ENCODE results near the gene DNAH17. TPM values are rescaled to one million over a fixed set of nuclear protein-coding genes. Genes with fewer than 3 reads are reported as not detected.

DNAH17 gene
- total and polyA plus RNA-seq, 2 donors (not counting 3 experiments of a cell fraction or from before 2014, with no cell fraction given), result not detected

DNA sequence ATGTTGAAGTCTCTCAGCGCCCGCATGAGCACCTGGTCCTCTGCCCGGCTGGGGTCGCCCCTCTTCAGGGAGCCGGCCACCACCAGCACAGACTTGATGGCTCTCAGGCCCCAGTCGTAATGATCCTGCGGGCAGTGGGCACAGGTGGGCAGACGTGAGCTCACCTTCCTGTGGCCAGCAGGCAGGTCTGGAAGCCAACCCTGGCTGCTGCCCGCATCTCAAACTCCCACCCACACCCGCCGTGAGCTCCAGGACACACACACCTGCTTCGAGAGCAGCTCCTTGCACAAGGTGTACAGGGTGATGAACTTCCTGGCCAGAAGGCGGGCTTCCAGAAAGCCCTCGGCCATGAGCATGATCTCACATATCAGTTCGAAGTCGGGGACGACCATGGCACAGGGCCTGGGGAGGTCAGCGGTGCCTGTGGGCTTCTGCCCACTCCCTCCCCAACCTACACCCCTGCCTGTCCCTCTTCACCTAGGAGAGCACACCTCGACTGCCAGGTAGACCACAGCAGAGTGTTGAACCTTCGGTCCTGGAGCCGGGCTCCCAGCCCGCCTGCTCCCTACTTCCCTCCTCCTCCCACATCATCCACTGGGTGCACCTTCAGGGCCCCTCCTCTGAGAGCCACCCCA, 82.4 kb downstream of the DNAH17 start:
- no peaks in the 10 kb centered on the region for H3K36me3 ChIP-seq (ENCODE audit: control insufficient read depth in 2 of 2, extremely low read depth in 1 of 2, insufficient read depth in 2 of 2, low read length in 2 of 2)
- ChIA-PET CTCF (interaction anchor here (1.4 to 3.7 kb wide), 2 partner anchors 213 to 251 kb away, joined by 5 to 27 read pairs; no protein-coding TSS in a partner anchor), POLR2A (no interaction called here)
- DNase-seq (ENCODE audit: low read depth, low spot score), result no peak
- no peaks in the 10 kb centered on the region for H3K79me2 ChIP-seq (ENCODE audit: control insufficient read depth, insufficient read depth, low read length)
- no TSS peak for BruUV-seq (replicated peaks)
- H4K20me1 ChIP-seq (replicated peaks; ENCODE audit: control insufficient read depth, extremely low read depth, insufficient read depth, low read length), result no peaks in the 10 kb centered on the region
- H3K4me3 ChIP-seq (replicated peaks in 1 of 3; ENCODE audit: insufficient read depth in 1 of 3, low read depth in 1 of 3, low read length in 3 of 3), result no peak overlapping the region
- H2AFZ ChIP-seq (ENCODE audit: low read depth, low read length), result no peak overlapping the region
- H3K9me1 ChIP-seq (replicated peaks; ENCODE audit: control insufficient read depth, extremely low read depth, insufficient read depth, low read length), result no peaks in the 10 kb centered on the region
- intact Hi-C loops (cut with micrococcal nuclease), result loop anchor here (5.0 kb wide), 2 partner anchors 97 to 112 kb away; no protein-coding TSS in a partner anchor
- no peak overlapping the region for H3K4me2 ChIP-seq (ENCODE audit: insufficient read depth, low read length)
- TF ChIP-seq JUN (IDR thresholded peaks at IDR 0.05; ENCODE audit: borderline replicate concordance, insufficient read depth, insufficient read length, low read depth), result no peak
- FAIRE-seq, result no peak
- H3K27me3 ChIP-seq (ENCODE audit: control insufficient read depth in 2 of 2, insufficient read depth in 2 of 2, low read length in 2 of 2), result no peaks in the 10 kb centered on the region
- H3K9me3 ChIP-seq (replicated peaks; ENCODE audit: control insufficient read depth, insufficient read depth, low read length), result no peaks in the 10 kb centered on the region
- H3K27ac ChIP-seq (ENCODE audit: insufficient read depth, low read depth, low read length), result no peak overlapping the region
- dilution Hi-C loops (cut with MboI; ENCODE audit: extremely low pct_ligation_motif_present, low sequenced_read_pairs), result loop anchor here (25.0 kb wide), 1 partner anchor 142 kb away; no protein-coding TSS in a partner anchor
- no peak overlapping the region for H3K9ac ChIP-seq (replicated peaks; ENCODE audit: extremely low read depth, insufficient read depth, low read length)
- H3K4me1 ChIP-seq (ENCODE audit: control insufficient read depth, extremely low read depth, insufficient read depth, low read length), result no peaks in the 10 kb centered on the region

DNA sequence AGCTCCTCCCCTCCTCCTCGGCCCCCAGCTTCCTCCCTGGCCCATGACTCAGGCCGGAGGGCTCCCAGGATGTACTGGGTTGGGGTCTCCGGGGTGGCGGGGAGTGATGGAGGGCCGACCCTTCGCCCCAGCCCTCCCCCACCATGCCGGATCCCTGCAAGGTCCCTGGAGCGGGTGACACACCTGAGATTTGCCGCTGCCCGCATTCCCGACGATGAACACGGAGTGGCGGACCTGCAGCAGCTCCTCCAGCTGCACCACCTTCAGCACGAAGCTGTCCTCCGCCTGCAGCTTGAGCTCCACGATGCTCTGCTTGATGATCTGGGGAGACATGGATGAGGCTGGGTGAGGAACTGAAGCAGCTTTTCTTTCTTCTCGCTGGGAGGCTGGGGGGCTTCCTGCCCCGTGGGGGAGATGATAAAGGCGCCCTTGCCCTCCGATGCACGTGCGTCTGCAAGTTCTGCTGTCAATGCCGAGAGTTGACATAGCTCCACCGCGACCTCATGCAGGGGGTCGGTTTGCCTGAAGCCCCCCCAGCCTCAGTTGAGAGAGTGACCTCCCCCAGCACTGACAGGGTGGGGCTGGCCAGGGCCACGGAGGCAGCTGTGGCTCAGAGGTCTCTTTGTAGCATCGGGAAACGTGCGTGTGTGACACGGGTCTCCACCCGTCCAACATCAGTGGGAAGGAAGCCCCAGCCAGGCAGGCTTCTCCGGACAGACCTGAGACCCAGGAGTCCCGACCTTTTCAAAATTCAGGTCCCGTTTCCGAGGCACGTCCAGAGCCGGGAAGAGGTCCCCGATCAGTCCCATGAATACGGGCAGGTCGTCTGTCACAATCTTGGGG, 83.1 kb downstream of the DNAH17 start:
- H2AFZ ChIP-seq (ENCODE audit: low read depth, low read length), result no peak overlapping the region
- no TSS peak for BruUV-seq (replicated peaks)
- intact Hi-C loops (cut with micrococcal nuclease) (no loop called here), dilution Hi-C loops (cut with MboI; ENCODE audit: extremely low pct_ligation_motif_present, low sequenced_read_pairs) (loop anchor here (25.0 kb wide), 1 partner anchor 143 kb away; no protein-coding TSS in a partner anchor)
- ChIA-PET POLR2A (no interaction called here), CTCF (interaction anchor here (0.7 to 3.7 kb wide), 6 partner anchors 15 to 252 kb away, joined by 3 to 27 read pairs (median 4); no protein-coding TSS in a partner anchor)
- no peaks in the 10 kb centered on the region for H3K27me3 ChIP-seq (ENCODE audit: control insufficient read depth in 2 of 2, insufficient read depth in 2 of 2, low read length in 2 of 2)
- DNase-seq (ENCODE audit: low read depth, low spot score), result no peak
- no peaks in the 10 kb centered on the region for H4K20me1 ChIP-seq (replicated peaks; ENCODE audit: control insufficient read depth, extremely low read depth, insufficient read depth, low read length)
- FAIRE-seq, result no peak
- no peak overlapping the region for H3K4me3 ChIP-seq (replicated peaks in 1 of 3; ENCODE audit: insufficient read depth in 1 of 3, low read depth in 1 of 3, low read length in 3 of 3)
- no peak for TF ChIP-seq POLR2A (IDR thresholded peaks at IDR 0.05; ENCODE audit: low read depth, low read length)
- TF ChIP-seq FOS (IDR thresholded peaks at IDR 0.05; ENCODE audit: borderline replicate concordance, insufficient read depth, low read length), result no peak
- TF ChIP-seq EZH2 (IDR thresholded peaks at IDR 0.05; ENCODE audit: borderline replicate concordance, low read depth, low read length, severe bottlenecking), result no peak
- TF ChIP-seq JUN (IDR thresholded peaks at IDR 0.05; ENCODE audit: borderline replicate concordance, insufficient read depth, insufficient read length, low read depth), result no peak
- TF ChIP-seq MYC (IDR thresholded peaks at IDR 0.05; ENCODE audit: low read depth, low read length), result no peak
- TF ChIP-seq POLR2AphosphoS5 (IDR thresholded peaks at IDR 0.05; ENCODE audit: insufficient read depth, low read depth, low read length), result no peak
- TF ChIP-seq, protein P1, sequence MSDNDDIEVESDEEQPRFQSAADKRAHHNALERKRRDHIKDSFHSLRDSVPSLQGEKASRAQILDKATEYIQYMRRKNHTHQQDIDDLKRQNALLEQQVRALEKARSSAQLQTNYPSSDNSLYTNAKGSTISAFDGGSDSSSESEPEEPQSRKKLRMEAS (IDR thresholded peaks at IDR 0.05; ENCODE audit: insufficient read depth, insufficient read length), result no peak
- TF ChIP-seq, protein P2, sequence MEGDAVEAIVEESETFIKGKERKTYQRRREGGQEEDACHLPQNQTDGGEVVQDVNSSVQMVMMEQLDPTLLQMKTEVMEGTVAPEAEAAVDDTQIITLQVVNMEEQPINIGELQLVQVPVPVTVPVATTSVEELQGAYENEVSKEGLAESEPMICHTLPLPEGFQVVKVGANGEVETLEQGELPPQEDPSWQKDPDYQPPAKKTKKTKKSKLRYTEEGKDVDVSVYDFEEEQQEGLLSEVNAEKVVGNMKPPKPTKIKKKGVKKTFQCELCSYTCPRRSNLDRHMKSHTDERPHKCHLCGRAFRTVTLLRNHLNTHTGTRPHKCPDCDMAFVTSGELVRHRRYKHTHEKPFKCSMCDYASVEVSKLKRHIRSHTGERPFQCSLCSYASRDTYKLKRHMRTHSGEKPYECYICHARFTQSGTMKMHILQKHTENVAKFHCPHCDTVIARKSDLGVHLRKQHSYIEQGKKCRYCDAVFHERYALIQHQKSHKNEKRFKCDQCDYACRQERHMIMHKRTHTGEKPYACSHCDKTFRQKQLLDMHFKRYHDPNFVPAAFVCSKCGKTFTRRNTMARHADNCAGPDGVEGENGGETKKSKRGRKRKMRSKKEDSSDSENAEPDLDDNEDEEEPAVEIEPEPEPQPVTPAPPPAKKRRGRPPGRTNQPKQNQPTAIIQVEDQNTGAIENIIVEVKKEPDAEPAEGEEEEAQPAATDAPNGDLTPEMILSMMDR (IDR thresholded peaks at IDR 0.05; ENCODE audit: extremely low read depth in 1 of 2, insufficient read depth in 1 of 2, low read depth in 1 of 2, low read length in 2 of 2), result no peak
- no peak for TF ChIP-seq GATA2 (IDR thresholded peaks at IDR 0.05; ENCODE audit: insufficient read depth, insufficient read length, low read depth, low read length)
- no peaks in the 10 kb centered on the region for H3K36me3 ChIP-seq (ENCODE audit: control insufficient read depth in 2 of 2, extremely low read depth in 1 of 2, insufficient read depth in 2 of 2, low read length in 2 of 2)
- no peak overlapping the region for H3K4me2 ChIP-seq (ENCODE audit: insufficient read depth, low read length)
- no peak overlapping the region for H3K9ac ChIP-seq (replicated peaks; ENCODE audit: extremely low read depth, insufficient read depth, low read length)
- H3K9me1 ChIP-seq (replicated peaks; ENCODE audit: control insufficient read depth, extremely low read depth, insufficient read depth, low read length), result no peaks in the 10 kb centered on the region
- H3K27ac ChIP-seq (ENCODE audit: insufficient read depth, low read depth, low read length), result no peak overlapping the region
- no peaks in the 10 kb centered on the region for H3K79me2 ChIP-seq (ENCODE audit: control insufficient read depth, insufficient read depth, low read length)
- H3K4me1 ChIP-seq (ENCODE audit: control insufficient read depth, extremely low read depth, insufficient read depth, low read length), result no peaks in the 10 kb centered on the region
- H3K9me3 ChIP-seq (replicated peaks; ENCODE audit: control insufficient read depth, insufficient read depth, low read length), result no peaks in the 10 kb centered on the region

All from endothelial cell of umbilical vein (primary cell).